HG03354 (cell line): ENCODE data around the gene PSMA2.
"Not testable (repeated sequence)": the region's sequence is repeated elsewhere in the genome, so short reads cannot be mapped to it uniquely, and the experiment has no call there.

Experiments used
- ATAC-seq: cut with Tn5 transposase; IDR thresholded peaks from one replicate; pipeline ENCODE4 v1.9.1; 2021; ENCODE audit warnings: mild to moderate bottlenecking; ENCODE audit not compliant: unreplicated experiment, poor library complexity, severe bottlenecking

PSMA2 gene

GRCh38 chr7:42911454-42912447 is 20.2 kb downstream of the PSMA2 start, which contains the start of gene C7orf25:
C7orf25 (minus strand) TSS chr7:42912070; CDS start chr7:42910900, 1,170 bp downstream.
- peak; percentile 93 for ATAC-seq

- ATAC-seq = no peak
These were observed 21.7 kb downstream of the PSMA2 start for GRCh38 chr7:42910306-42910705.

GRCh38 chr7:42907316-42907715 is 24.7 kb downstream of the PSMA2 start:
- ATAC-seq = no peak

GRCh38 chr7:42906181-42906580 is 25.8 kb downstream of the PSMA2 start:
- no peak for ATAC-seq

- ATAC-seq = no peak
These were observed 29.6 kb downstream of the PSMA2 start for GRCh38 chr7:42902331-42902730.

GRCh38 chr7:42900842-42901241 is 31.1 kb downstream of the PSMA2 start:
- ATAC-seq = no peak

- ATAC-seq = no peak
These were observed 38.4 kb downstream of the PSMA2 start for GRCh38 chr7:42893346-42894240.

- ATAC-seq = no peak
These were observed 45.0 kb downstream of the PSMA2 start for GRCh38 chr7:42886893-42887505.

- ATAC-seq = no peak
These were observed 45.8 kb downstream of the PSMA2 start for GRCh38 chr7:42886129-42886528.

GRCh38 chr7:42885183-42885582 is 46.8 kb downstream of the PSMA2 start:
- not testable (repeated sequence) for ATAC-seq

GRCh38 chr7:42883950-42884349 is 48.0 kb downstream of the PSMA2 start:
- peak; percentile 62 for ATAC-seq

GRCh38 chr7:42880392-42880791 is 51.6 kb downstream of the PSMA2 start:
- no peak for ATAC-seq

- no peak for ATAC-seq
These were observed 53.7 kb downstream of the PSMA2 start for GRCh38 chr7:42878303-42878702.

GRCh38 chr7:42877862-42878261 is 54.1 kb downstream of the PSMA2 start:
- ATAC-seq = no peak

GRCh38 chr7:42876182-42877068 is 55.5 kb downstream of the PSMA2 start:
- ATAC-seq = peak; percentile 91

- peak; percentile 99 for ATAC-seq
These were observed 62.6 kb downstream of the PSMA2 start for GRCh38 chr7:42869131-42870020.

- ATAC-seq = no peak
These were observed 63.5 kb downstream of the PSMA2 start for GRCh38 chr7:42868480-42868879.
